Articular chondrocyte of knee joint (primary cell): Measurements from ENCODE around the gene PIR. TPM values are rescaled to one million over a fixed set of nuclear protein-coding genes. Genes with fewer than 3 reads are reported as not detected.

ENCODE experiments used
- total RNA-seq: library from RNA; depleted of rRNA; stranded (reverse); fragments of >200 nt; gene quantifications from 2 replicates; pipeline ENCODE4 v1.2.3, GENCODE V29; 2012

The PIR gene
- total RNA-seq: 19.3 and 22.2 TPM in 2 replicates

GRCh38 chrX:15493118-15493962 lies at the start of gene PIR:
PIR (minus strand) TSS chrX:15493333; CDS start chrX:15491257, 2,076 bp downstream.

GRCh38 chrX:15500497-15500966 lies 7.4 kb upstream of the PIR start, which contains the start of gene BMX:
BMX (plus strand) TSS chrX:15500807; CDS start chrX:15508354, 7,547 bp downstream.

DNA sequence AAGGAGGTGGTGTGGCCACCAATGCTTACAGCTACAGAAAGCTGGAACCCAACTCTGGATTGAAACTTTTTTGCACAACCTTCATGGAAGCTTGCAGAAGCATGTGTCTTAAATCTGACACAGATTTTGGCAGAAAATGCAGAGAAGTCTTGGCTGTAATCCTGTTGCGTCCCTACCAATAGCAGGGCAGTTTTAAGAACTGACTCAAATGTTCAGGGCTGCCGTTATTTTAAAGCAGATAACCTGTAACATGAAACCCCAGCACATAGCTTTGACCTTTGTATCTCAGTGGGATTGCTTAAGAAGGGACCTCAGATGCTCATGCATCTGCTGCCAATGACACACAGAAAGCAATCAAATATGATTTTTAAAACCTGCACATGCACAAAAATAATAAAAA lies 108.8 kb downstream of the PIR start, which contains the start of gene VEGFD:
Gene VEGFD (minus strand): TSS at position 110 of the 400 bp plus-strand sequence. CDS start 467 bp downstream, outside the sequence.

DNA sequence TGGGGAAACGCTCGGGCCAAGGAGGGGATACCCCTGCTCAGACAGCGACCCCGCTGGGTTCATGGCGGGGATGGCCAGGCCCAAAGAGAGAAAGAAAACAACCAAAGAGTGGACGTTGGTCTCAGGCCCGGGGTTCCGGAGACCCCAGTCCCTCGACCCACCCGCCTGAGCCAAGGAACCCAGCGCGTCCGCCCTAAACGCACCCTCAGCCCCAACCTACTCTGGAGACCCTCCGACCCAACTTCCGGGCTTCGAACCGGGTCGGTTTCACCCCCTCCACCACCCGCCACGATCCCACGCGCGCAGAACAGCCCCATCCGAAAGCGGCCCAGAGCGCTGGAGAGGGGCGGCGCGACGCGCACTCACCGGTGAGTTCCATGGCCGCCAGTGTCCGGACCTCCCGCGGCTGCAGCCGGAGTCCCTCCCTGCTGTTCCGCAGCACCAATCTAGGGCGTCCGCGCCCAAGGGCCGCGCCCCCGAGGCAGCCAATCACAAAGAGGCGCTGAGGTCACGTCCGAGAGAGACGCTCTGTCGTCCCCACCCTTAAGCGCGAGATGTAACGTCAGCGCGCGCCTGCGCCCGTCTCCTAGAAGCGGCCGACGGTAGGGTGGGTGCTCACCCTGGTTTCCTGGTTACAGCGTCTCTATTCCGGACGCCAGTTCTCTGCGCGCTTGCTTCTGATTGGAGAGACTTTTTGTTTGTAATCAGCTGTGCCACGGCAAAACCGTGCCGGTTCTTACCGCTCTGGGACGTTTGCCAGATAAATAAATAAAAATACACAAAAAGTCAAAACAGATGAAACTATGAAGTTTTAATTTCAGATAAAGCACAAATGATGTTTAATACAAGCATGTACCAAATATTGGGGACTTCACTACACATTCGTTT lies 157.8 kb downstream of the PIR start, which contains the start of gene PIGA:
Gene PIGA (minus strand): TSS at position 389 of the 888 bp plus-strand sequence. CDS start 3,593 bp downstream, outside the sequence.

Other genes starting within 250 kb of the PIR start
- 0.39 and 1.4 TPM in 2 replicates for gene ASB9, start 223.2 kb downstream of the PIR start, total RNA-seq
- gene ASB11, start 177.7 kb downstream of the PIR start, total RNA-seq: not detected in 2 replicates
- gene PIGA, start 157.8 kb downstream of the PIR start, total RNA-seq: 13.2 and 14.1 TPM in 2 replicates
- 0.13 and 0.32 TPM in 2 replicates for gene VEGFD, start 108.9 kb downstream of the PIR start, total RNA-seq
- gene BMX, start 7.5 kb upstream of the PIR start, total RNA-seq: 0.11 TPM in 1 of 2 replicates, not detected in the other
- gene ACE2, start 107.6 kb upstream of the PIR start, total RNA-seq: not detected in 2 replicates
- gene CLTRN, start 171.5 kb upstream of the PIR start, total RNA-seq: 0.32 and 0.52 TPM in 2 replicates
- gene CA5B, start 244.9 kb upstream of the PIR start, total RNA-seq: 25.2 and 55.1 TPM in 2 replicates